Vagina (tissue), 2 donors: ENCODE results near the gene TET2.

Experiments
- POLR2A ChIP-seq, 2 donors: fragments of 450-650 bp; IDR thresholded peaks; one replicate each; pipeline ENCODE4 v1.6.1; 2017; ENCODE audit warnings: antibody characterized with exemption in 2 of 2, mild to moderate bottlenecking in 2 of 2, moderate library complexity in 2 of 2
- POLR2AphosphoS5 ChIP-seq, 2 donors: sonication (generic); formaldehyde crosslinking; IDR thresholded peaks; one replicate each; pipeline ENCODE4 v1.9.0; 2017; ENCODE audit warnings: antibody characterized with exemption in 2 of 2, mild to moderate bottlenecking in 2 of 2, low read depth in 1 of 2; ENCODE audit not compliant: insufficient read depth in 1 of 2
- TF ChIP-seq, protein P1 (sequence below), 3 experiments: fragments of 450-650 bp in 2 of 3; fragments of 200-600 bp in 1 of 3; sonication (generic) in 1 of 3; IDR thresholded peaks; one replicate each; pipeline ENCODE4 v1.5.1; 2017 to 2019; ENCODE audit warnings: antibody characterized with exemption in 3 of 3, mild to moderate bottlenecking in 2 of 3, moderate library complexity in 2 of 3

DNA sequence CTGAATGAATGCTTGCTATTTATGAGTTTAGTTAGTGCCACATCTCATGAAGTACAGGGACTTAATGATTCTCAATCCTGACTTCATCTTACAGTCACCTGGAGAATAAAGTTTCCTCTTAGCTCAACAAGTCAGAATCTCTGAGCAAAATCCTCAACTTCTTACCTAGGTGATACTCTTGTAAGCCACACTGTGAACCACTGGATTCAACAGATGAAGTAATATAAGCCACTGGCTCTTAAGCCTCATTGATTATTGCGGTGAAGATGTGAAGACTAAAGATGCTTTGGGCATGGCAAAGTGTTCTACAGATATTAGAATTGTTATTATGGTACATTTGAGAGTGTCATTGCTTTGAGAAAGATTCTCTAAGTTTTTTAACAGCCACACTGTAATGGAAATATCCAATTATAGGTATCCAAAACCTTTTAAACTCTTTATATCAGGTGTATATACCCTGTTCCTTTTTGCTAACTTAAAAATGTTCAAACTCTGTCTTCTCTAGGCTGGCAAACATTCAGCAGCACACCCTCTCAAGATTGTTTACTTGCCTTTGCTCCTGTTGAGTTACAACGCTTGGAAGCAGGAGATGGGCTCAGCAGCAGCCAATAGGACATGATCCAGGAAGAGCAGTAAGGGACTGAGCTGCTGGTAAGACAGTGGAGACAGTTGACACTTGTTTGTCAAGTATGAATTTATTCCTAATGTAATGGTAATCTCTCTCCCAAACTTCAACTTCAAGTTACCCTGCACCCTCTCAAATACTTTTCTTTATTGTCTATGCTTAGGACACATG, 43.4 kb downstream of the TET2 start:
- TF ChIP-seq, protein P1, sequence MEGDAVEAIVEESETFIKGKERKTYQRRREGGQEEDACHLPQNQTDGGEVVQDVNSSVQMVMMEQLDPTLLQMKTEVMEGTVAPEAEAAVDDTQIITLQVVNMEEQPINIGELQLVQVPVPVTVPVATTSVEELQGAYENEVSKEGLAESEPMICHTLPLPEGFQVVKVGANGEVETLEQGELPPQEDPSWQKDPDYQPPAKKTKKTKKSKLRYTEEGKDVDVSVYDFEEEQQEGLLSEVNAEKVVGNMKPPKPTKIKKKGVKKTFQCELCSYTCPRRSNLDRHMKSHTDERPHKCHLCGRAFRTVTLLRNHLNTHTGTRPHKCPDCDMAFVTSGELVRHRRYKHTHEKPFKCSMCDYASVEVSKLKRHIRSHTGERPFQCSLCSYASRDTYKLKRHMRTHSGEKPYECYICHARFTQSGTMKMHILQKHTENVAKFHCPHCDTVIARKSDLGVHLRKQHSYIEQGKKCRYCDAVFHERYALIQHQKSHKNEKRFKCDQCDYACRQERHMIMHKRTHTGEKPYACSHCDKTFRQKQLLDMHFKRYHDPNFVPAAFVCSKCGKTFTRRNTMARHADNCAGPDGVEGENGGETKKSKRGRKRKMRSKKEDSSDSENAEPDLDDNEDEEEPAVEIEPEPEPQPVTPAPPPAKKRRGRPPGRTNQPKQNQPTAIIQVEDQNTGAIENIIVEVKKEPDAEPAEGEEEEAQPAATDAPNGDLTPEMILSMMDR (IDR thresholded peaks at IDR 0.05), result no peak
- no peak for TF ChIP-seq POLR2AphosphoS5 (IDR thresholded peaks at IDR 0.05; ENCODE audit: insufficient read depth in 1 of 2, low read depth in 1 of 2)
- no peak for TF ChIP-seq POLR2A (IDR thresholded peaks at IDR 0.05)
